K562 (cell line): ENCODE measurements around the gene ABCA10.

ENCODE experiments used
- ZHX1 ChIP-seq: fragments of 150-350 bp; conservative IDR thresholded peaks from 2 replicates; pipeline ENCODE4 v1.6.1; 2014; ENCODE audit warnings: low read length
- ZNF584 ChIP-seq: fragments of 200-800 bp; sonication (Bioruptor generic); IDR thresholded peaks from 2 replicates; pipeline ENCODE4 v1.6.1; 2016; ENCODE audit warnings: low read depth, mild to moderate bottlenecking, missing genetic modification characterization, missing compliant biosample characterization

GRCh38 chr17:69176457-69176795 is 52.2 kb downstream of the ABCA10 start:
- TF ChIP-seq ZHX1 = no peak
- TF ChIP-seq ZNF584 = no peak
